GM11168 (cell line): ENCODE data around the gene UVRAG.

Experiments used
- in situ Hi-C: fragments of 300-500 bp; cut with MboI; formaldehyde crosslinking; loops from one replicate; pipeline ENCODE4 v1.12.0; 2022; ENCODE audit warnings: low sequenced_read_pairs; ENCODE audit not compliant: unreplicated experiment

UVRAG gene

GRCh38 chr11:75783416-75784084 is 31.5 kb upstream of the UVRAG start:
- in situ Hi-C loops, result no loop called here

GRCh38 chr11:75784085-75784478 is 30.9 kb upstream of the UVRAG start:
- in situ Hi-C loops, result no loop called here

GRCh38 chr11:75784506-75784905 is 30.5 kb upstream of the UVRAG start:
- in situ Hi-C loops, result no loop called here

- in situ Hi-C loops, result no loop called here
These were observed 29.8 kb upstream of the UVRAG start for GRCh38 chr11:75785187-75785586.

GRCh38 chr11:75786101-75786736 is 28.8 kb upstream of the UVRAG start:
- in situ Hi-C loops, result no loop called here

GRCh38 chr11:75789521-75789920 is 25.5 kb upstream of the UVRAG start:
- in situ Hi-C loops, result no loop called here

GRCh38 chr11:75790986-75791385 is 24.0 kb upstream of the UVRAG start:
- in situ Hi-C loops, result no loop called here

- in situ Hi-C loops, result no loop called here
These were observed 22.8 kb upstream of the UVRAG start for GRCh38 chr11:75792127-75792731.

- in situ Hi-C loops, result no loop called here
These were observed 21.8 kb upstream of the UVRAG start for GRCh38 chr11:75792997-75793800.

- in situ Hi-C loops, result no loop called here
These were observed 21.0 kb upstream of the UVRAG start for GRCh38 chr11:75793966-75794365.

- in situ Hi-C loops, result no loop called here
These were observed 19.5 kb upstream of the UVRAG start for GRCh38 chr11:75795276-75796090.

GRCh38 chr11:75796091-75796435 is 18.9 kb upstream of the UVRAG start:
- in situ Hi-C loops, result no loop called here

GRCh38 chr11:75797116-75797515 is 17.9 kb upstream of the UVRAG start:
- in situ Hi-C loops, result no loop called here

GRCh38 chr11:75797792-75798191 is 17.2 kb upstream of the UVRAG start:
- in situ Hi-C loops, result no loop called here

- in situ Hi-C loops, result no loop called here
These were observed 14.8 kb upstream of the UVRAG start for GRCh38 chr11:75800136-75800675.

GRCh38 chr11:75800728-75801361 is 14.2 kb upstream of the UVRAG start:
- in situ Hi-C loops, result no loop called here

- in situ Hi-C loops, result no loop called here
These were observed 13.5 kb upstream of the UVRAG start for GRCh38 chr11:75801362-75802020.

- in situ Hi-C loops, result no loop called here
These were observed 12.7 kb upstream of the UVRAG start for GRCh38 chr11:75802021-75802912.
